HEK293T (cell line): Measurements from ENCODE around the gene TMEM91.

Experiments
- FOXM1 ChIP-seq: fragments of 450-650 bp; IDR thresholded peaks from 2 replicates; pipeline ENCODE4 v1.6.1; 2017; ENCODE audit warnings: mild to moderate bottlenecking, borderline replicate concordance
- HDGF ChIP-seq: fragments of 450-650 bp; IDR thresholded peaks from 2 replicates; pipeline ENCODE4 v1.6.1; 2017; ENCODE audit warnings: antibody characterized with exemption, borderline replicate concordance
- LEF1 ChIP-seq: fragments of 450-650 bp; IDR thresholded peaks from 2 replicates; pipeline ENCODE4 v1.6.1; 2017; ENCODE audit warnings: mild to moderate bottlenecking, borderline replicate concordance
- NFRKB ChIP-seq: fragments of 450-650 bp; IDR thresholded peaks from 2 replicates; pipeline ENCODE4 v1.6.1; 2016; ENCODE audit warnings: mild to moderate bottlenecking, moderate library complexity
- SUZ12 ChIP-seq: fragments of 450-650 bp; IDR thresholded peaks from 2 replicates; pipeline ENCODE4 v1.6.1; 2016; ENCODE audit warnings: mild to moderate bottlenecking
- ZNF384 ChIP-seq: fragments of 450-650 bp; IDR thresholded peaks from 2 replicates; pipeline ENCODE4 v1.6.1; 2016

DNA sequence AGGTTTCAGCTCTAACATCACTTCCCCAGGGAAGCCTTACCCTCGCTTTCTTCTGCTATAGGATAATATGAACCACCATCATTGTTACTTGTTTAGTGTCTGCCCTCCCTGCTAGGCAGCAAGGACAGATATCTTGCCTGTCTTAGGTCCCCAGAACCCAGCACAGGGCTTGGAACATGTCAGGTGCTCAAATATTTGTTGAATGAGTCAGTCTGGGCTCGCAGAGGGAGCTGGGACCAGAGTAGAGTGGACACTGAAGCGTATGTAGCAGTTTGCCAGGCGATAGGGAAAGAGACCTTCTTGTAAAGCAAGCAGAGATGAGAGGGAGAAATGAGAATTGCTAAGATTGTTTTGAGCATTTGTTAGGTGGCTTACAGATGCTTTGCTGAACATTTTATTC, 33.0 kb downstream of the TMEM91 start:
- TF ChIP-seq HDGF (no peak), SUZ12 (no peak), FOXM1 (no peak), NFRKB (no peak), LEF1 (no peak), ZNF384 (no peak)
